GOT3 (cell line): ENCODE measurements around the gene ACP1.

ENCODE experiments used
- DNase-seq: peaks from one replicate; lab custom pipeline; 2025; ENCODE audit warnings: mixed read lengths; lab: John Stamatoyannopoulos, UW

ACP1 gene

DNA sequence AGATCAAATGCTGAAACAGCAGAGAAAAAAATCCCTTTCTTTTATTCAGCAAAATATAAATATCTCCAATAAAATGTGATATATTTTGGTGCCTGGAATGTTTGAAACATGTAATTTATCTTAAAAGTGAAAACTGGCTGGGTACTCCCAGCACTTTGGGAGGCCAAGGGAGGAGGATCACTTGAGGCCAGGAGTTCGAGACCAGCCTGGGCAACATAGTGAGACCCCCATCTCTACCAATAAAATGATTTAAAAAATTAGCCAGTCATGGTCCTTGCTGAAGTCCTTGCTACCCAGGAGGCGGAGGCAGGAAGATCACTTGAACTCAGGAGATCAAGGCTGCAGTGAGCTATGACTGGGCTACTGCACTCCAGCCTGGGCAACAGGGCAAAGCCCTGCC lies 9.6 kb upstream of the ACP1 start:
- DNase-seq, result no peak

DNA sequence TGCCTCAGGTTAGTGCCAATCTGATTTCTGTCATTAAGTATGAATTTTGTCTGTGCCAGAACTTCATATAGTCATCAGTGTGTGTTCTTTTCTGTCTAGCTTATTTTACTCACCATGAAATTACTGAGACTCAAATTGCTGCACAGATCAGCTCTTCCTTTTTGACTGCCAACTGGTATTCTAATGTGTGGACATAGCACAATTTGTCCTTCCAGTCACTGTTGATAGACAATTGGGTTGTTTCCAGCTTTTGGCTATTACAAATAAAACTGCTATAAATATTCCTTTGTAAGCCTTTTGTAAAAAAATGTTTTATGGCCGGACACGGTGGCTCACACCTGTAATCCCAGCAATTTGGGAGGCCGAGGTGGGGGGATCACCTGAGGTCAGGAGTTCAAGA lies 8.7 kb upstream of the ACP1 start:
- no peak for DNase-seq

DNA sequence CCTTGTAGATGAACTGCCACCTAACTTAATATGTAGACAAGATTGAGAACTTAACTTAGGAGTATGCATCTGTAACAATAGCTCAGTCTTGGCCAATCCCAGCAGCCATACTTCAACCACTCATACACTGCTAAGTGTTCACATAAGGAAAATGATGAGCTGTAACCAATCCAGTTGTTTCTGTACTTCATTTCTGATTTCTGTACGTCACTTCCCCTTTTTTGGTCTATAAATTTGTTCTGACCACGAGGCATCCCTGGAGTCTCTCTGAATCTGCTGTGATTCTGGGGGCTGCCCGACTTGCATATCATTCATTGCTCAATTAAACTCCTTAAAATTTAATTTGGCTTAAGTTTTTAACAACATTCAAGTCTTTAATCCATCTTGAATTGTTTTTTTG lies 7.3 kb upstream of the ACP1 start:
- no peak for DNase-seq

DNA sequence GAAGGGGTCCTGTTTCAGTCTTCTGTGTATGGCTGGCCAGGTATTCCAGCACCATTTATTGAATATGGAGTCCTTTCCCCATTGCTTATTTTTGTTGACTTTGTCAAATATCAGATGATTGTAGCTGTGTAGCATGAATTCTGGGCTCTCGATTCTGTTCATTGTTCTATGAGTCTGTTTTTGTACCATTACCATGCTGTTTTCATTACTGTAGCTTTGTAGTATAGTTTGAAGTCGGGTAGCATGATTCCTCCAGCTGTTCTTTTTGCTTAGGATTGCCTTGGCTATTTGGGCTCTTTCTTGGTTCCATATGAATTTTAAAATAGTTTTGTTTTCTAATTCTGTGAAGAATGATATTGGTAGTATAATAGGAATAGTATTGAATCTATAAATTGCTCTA lies 6.9 kb upstream of the ACP1 start:
- no peak for DNase-seq

DNA sequence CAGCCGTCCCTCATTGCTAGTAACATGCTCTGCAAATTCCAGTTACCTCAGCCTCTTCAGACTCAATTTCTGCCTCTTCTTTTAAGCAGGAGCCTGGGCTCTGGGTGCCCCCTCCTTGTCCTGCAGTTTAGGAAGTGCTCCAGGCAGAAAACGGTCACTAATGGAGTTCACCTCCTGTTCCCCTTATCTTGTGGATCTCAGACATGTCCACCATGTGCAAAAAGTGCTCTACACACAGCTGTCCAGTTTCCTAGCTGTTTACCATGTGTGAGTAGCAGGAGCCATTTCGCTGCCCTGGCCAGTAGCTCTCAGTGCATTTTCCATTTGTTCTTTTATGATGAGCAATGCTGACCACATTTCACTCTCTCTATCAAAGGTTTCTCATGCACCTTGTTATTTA lies 5.8 kb upstream of the ACP1 start:
- no peak for DNase-seq

DNA sequence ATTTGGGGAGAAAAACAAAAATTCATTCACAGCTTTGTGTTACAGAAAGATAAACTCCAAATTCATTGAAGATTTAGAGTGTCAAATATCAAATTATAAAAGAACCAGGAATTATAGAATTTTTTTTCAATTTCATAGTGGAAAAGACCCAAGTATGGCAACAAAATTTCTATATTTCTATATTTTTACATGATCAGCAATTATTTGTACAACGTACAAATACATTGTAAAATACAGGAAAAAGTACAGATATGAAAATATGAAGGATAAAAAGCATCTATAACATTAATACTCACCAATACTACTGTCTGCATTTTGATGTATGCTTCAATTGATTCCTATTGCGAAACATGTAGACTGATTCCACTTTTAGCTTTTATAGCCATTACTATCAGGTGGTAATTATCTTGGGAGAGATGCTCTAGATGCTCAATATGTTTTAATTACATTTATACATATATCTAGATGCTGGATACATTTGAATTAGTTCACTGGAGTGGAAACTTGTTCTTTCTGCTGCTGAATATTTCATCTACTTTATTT lies 4.9 kb upstream of the ACP1 start:
- no peak for DNase-seq

DNA sequence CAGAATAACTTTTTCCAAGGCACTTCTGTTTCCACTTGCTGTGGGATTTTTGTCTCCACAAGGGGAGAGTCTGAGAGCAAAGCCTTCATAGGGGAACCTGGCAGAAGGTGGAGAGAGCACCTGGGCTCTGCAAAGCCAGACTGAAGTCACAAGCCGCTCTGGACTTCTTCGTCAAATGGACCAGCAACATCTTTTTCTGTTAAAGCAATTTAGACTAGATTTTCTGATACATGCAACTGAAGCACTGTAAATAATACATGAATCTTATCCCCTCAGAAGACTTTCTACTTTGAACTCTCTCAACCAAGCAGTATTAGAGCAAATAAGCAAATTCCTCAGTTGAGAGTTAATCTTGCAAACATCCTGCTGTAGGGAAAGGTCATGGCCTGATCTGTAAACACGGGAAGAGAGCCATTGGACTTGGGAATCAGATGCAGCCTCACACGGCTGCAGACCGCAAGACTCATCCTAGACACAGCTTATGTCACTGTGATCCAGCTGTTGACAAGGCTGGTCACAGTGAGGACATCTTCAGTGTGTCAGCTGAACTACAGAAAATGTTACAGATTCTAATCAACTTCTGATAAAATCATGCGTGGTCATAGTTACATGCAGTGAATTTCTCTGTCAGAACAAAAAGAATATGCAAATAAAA lies 4.1 kb upstream of the ACP1 start:
- no peak for DNase-seq

DNA sequence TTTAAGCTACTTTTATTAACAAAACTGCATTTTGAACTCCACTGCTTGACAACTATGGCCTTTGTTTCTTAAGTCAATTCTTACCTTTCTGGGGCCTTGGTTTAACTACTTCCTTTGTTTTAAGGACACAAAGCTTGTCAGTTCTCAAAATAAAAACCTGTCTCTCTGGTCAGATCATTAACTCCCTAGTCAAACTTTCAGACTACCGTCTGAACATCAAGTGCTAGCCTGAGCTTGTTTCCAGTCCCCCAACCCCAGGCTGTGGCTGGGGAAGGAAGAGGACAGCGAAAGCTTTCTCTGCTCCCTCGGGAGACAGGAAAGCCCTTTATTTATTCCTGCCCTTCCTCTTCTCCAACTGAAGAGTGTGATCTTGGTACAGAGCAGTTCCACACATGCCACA lies 2.6 kb upstream of the ACP1 start:
- no peak for DNase-seq

DNA sequence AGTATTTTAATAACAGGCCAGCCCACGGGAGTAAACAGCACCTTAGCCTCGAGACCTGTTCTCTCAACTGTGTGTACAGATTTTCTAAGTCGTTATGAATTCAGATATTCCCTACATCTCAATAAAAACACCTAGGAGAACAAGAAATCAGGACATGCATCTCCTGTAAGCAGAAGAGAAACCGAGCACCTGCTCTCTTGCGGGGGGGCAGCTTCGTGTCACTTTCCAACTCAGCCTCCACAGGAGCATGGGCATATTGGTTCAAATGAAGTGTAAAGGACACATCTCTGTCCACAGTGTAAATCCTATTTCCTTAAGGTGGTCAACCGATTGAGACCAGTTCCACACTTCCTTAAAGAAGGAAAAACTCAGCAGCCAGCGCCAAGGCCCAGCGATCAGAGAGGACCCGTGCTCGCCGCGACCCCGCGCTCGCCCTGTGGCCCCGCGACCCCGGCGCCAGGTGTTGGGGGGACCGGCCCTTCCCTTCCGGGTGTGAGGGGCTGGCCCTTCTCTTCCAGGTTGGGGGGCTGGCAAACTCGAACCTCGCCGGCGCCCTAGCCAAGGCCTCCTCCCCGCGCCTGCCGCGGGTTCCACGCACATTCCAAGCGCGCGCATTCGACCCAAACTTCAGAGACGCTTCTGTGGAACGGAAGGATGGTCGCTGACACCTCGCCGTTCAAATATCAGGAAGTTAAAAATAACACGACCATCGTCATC lies 1.6 kb upstream of the ACP1 start:
- no peak for DNase-seq

DNA sequence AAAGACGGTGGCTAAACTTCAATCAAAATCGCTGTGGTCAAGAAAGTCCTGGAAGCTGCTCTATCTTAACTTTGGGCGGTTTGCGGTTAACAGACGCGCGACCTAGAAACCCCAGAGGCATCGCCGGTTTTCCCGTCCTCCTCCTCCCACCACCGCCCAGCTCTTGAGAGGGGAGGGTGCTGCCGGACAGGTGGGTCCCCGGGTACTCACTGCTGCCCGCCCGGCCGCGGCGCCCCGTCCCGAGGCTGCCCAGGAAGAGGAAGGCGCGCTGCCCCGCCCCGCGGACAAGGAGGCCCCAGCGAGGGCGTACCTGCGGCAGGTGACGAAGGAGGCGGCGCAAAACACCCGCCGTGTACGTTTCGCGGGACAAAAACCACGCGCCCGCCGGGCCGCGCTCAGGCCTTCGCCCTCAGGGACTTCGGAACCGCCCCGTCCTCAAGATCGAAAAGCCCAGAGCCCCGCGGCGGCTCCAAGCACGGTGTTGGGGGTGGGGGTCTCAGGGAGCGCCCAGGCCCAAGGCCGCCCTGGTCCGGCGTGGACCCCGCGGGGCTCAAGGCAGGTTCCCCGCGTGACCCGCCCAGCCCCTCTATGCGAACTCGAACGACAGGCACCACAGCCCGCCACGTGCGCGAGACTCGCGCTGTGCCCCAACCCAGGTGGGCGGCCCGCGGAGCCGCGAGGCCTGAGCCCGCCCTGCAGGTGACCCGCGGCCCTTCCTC lies 814 bp upstream of the ACP1 start, which contains the start of gene SH3YL1:
Gene SH3YL1 (minus strand): TSS at position 259 of the 719 bp plus-strand sequence. CDS start 48 bp downstream, at position 211.
- DNase-seq, result no peak

DNA sequence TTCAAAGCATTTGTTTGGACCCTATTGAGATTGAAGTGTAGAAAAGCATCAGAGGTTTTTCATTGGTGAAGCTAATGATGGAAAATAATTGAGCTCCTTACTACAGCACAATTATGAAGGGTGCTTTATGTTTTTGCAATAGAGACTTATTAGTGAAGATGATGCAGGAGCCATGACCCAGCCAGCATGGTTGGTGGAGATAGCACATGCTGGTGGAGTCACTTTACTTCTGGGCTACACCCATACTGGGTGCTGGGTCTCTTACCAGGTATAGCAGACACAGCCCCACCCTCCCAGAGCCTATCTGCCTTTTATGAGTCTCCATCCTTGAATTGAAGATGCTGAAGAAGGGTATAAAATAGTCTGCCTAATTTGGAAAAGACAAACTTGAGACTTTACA lies 3.6 kb downstream of the ACP1 start:
- no peak for DNase-seq

DNA sequence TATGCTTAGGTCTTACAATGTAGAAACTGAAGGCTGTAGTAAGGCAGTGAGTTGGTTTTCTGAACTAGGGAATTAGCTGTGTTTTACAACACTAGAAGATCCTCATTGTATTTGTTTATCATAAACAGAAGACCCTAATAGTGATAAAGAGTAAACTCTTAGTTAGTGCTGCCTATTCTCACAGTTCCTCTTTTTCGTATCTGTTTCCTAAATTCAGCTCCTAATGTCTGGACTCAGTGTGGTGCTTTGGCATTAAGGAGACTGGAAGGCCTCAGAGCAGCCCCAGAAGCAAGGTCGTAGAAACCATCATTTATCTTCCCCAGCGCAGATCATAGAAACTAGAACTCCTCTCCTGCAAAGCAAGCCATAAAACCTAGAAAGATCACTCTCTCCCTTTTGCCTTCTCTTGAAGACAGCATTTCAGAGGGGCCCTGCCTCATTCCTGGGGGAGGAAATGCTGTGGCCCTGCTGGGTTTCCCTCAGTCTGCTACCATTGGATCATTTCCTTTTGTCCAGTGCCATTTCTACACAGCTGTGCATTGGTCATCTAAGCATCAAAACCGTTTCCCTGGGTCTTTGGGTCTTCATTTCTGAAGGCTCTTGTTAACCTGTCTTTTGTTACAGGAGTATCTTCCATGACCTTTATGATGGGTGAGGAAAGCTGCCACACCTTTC lies 4.7 kb downstream of the ACP1 start:
- DNase-seq, result no peak

DNA sequence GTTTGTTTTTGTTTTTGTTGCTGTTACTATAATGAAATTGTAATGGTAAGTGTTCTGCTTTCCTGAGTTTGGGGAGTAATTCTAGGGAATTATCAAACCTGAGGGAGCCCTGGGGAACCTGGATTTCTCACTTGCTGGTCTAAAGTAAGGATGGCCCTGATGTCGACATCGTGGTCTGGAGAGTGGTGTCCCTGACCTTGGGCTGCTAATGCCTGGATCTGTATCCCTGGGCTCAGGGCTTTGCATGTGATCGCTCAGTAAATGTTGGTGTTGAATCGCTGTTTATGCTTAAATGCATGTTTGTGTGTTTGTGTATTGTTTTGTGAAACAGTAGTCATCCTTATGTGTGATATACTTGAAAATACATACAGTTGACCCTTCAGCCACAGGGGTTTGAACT lies 6.1 kb downstream of the ACP1 start:
- no peak for DNase-seq

DNA sequence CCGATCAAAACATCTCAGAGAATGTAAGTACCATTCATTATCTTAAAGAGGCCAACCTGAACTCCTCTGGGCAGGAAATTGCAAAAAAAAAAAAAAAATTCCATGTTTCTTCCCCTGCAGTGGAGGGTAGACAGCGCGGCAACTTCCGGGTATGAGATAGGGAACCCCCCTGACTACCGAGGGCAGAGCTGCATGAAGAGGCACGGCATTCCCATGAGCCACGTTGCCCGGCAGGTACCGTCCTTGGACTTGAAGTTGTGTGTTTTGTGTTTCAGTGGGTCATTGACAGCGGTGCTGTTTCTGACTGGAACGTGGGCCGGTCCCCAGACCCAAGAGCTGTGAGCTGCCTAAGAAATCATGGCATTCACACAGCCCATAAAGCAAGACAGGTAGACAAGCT lies 7.2 kb downstream of the ACP1 start:
- DNase-seq, result no peak

DNA sequence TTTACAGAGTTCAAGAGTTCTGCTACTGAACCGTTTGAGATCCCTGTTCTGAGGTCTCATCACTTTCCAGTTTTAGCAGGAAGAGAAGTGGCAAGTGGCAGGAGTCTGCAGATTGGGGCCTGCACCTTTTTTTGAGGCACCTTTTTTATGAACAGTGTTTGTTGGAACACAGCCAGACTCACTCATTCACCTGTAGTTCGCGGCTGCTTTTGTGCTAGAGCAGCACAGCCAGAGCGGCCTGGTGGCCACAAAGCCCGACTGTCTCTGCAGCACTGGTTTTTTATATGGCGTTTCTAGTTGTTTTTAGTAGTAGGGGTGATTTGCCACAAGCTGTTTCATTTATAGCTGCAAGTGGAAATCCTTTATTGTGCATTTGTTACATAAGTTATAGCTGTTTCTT lies 8.6 kb downstream of the ACP1 start:
- no peak for DNase-seq

DNA sequence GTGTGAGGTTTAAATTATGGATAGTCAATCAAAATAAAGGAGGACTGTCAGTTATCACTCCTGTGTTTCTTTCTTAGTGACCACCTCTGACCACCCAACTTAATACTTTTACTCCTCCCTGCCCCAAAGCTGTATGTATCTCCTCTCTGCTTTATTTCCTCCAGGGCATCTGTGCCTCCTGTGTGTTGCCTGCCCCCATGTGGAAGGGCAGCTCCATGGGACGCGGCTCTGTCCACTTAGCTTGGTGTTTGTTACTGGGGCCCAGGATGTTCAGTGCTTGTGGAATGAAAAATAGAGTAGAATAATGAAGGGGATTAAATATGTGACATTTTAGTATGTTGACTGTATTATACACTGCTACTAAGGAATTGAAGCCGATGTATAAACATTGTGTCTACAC lies 9.8 kb downstream of the ACP1 start:
- DNase-seq, result no peak

DNA sequence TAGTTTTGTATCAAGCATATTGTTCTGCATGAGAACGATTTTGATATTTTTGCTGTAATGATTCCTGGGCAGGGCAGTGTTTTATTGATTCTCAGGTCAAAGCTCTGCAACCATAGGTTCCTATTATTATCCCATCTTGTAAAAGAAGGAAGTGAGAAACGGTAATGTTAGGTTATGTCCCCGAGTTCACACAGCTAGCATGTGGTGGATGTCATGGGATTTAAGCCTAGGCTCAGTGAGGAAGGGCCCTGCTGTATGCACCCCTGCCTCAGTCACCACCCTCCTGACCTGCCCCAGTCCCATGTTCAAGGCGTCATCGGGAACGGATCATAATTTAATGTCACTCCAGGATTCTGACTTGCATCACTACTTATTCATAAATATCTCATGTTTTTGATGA lies 10.7 kb downstream of the ACP1 start:
- no peak for DNase-seq

DNA sequence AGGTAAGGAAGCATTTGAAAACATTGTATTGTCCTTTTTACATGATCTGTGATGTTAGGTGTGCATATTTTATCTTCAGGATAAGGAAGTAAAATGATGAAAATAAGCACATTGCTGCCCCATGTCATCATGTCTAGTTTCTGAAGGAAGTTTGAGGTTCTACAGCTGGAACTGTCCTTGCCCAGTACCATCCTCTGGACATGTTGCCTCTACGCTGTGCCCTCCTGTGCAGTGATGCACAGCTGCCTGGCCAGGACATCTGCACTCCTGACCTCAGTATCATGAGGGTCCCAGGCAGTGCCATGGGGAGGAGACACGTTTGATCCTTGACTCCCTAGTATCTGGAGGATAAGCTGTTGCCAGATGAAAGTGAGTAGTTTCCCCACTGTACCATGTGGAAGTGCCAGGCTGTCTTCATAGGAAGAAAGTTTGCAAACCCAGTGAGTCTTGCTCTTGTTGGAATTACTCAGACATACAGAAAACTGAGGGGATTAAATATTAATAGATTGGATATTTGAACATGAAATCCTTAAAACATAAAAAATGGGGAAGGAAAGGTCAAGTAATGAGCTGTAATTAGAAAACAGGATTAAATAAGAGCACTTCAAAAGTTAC lies 13.7 kb downstream of the ACP1 start:
- no peak for DNase-seq

DNA sequence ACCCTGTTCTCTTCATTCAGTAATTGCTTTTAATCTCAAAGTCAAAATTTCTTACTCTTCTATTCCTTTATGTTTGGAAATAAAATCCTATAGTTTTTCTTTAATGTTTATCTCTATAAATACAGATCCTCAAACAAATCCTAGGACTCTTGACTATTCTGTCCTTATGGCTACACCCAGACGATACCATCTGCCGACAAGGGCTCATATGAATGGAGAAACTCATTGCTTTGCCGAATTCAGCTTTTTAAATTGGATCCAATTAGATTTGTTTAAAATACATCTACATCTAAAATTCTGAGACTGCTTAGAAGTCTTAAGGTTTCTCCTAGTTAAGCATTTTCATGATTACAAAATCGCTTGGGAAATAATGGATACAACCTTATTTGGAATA lies 14.2 kb downstream of the ACP1 start:
- no peak for DNase-seq

DNA sequence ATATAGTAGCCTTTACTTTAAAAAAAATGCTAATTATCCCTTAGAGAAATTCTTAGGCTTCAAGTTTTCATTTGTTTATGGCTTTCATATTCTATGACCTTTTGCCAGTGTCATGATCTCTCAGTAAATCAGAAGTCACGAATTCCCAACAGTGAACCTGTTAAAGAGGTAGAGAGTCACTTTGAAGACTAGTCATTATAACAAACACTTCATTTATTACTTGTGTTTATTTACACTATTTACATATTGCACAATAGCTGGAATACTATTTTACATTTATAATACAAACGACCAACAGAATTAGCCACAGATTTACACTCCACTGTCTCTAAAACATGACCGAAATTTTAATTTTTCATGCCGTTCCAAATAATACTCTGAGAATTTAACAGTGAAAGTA lies 14.6 kb downstream of the ACP1 start:
- DNase-seq, result no peak

DNA sequence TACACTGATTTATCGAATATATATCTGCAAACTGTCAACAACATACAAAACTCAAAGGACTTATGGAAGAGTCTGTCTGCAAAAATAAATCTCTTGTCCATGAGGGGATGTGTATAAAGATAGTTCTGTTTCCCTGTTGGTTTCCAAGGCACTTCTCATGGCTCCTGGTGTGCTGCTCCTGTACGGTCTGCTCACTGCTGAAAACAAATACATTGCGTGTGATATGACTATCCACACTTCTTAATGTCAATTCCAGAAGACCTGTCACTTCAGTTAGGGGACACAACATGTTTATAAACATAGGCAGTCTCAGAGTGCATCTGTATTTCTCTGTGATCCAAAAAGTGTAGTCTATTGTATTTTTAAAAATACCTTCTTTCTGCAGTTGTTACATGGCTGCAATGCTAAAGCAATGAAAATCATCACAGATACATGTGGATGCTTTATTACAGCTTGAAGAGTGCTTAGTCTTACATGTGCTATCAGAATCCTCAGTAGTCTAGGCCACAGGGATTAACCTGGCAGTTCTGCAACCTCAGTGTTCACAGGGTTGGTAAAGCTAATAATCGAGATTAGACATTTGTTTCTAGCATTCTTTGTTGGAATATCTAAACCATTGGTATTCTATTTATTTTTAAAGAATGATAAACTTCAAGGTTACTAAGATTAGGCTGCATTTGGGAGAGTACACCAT lies 15.4 kb downstream of the ACP1 start:
- DNase-seq, result no peak
